HEK293 (cell line): Measurements from ENCODE around the gene SORL1.

Experiments used
- CTCF ChIA-PET: fragments of 350-600 bp; formaldehyde crosslinking; extraction: SDS; loops from one replicate; lab custom pipeline; 2021; ENCODE audit warnings: antibody characterized with exemption; lab: Yijun Ruan, JAX
- POLR2A ChIA-PET: fragments of 300-600 bp; formaldehyde crosslinking; extraction: SDS; loops from one replicate; lab custom pipeline; 2020; ENCODE audit warnings: antibody characterized with exemption, inconsistent platforms; lab: Yijun Ruan, JAX
- H3K27ac ChIP-seq: fragments of 200-500 bp; sonication (Bioruptor generic); 2 replicates; pipeline ENCODE4 v1.5.1; 2014; ENCODE audit warnings: low read depth, low read length, control low read depth, inconsistent platforms; ENCODE audit errors: extremely low read depth
- H3K36me3 ChIP-seq, 2 experiments: fragments of 200-500 bp in 1 of 2; sonication (Bioruptor generic) in 1 of 2; 1 replicate in 1 of 2; 2 replicates in 1 of 2; pipeline ENCODE4 v1.5.1; 2014 to 2017; ENCODE audit warnings: inconsistent platforms in 2 of 2, low read length in 2 of 2; ENCODE audit not compliant: control insufficient read depth in 2 of 2, insufficient read depth in 1 of 2
- H3K4me1 ChIP-seq: fragments of 200-500 bp; sonication (Bioruptor generic); 2 replicates; pipeline ENCODE4 v1.5.1; 2014; ENCODE audit warnings: mild to moderate bottlenecking, low read length, inconsistent platforms; ENCODE audit not compliant: control insufficient read depth, insufficient read depth
- H3K4me3 ChIP-seq: 2 replicates; pipeline ENCODE4 v1.5.1; 2011; ENCODE audit warnings: low read depth, mild to moderate bottlenecking, control low read depth, low read length, moderate library complexity
- H3K9me3 ChIP-seq: fragments of 200-500 bp; sonication (Bioruptor generic); 2 replicates; pipeline ENCODE4 v1.5.1; 2014; ENCODE audit warnings: low read depth, low read length, inconsistent platforms; ENCODE audit not compliant: control insufficient read depth, insufficient read depth
- BCL6B ChIP-seq: fragments of 450-650 bp; formaldehyde crosslinking; IDR thresholded peaks from 2 replicates; pipeline ENCODE4 v1.5.1; 2017; ENCODE audit warnings: missing biosample characterization, missing genetic modification characterization
- CTCF ChIP-seq: fragments of 450-650 bp; formaldehyde crosslinking; IDR thresholded peaks from 2 replicates; pipeline ENCODE4 v1.5.1; 2016; ENCODE audit warnings: missing biosample characterization, missing genetic modification characterization
- ELK4 ChIP-seq: IDR thresholded peaks from 2 replicates; pipeline ENCODE4 v1.6.1; 2011; ENCODE audit warnings: mild to moderate bottlenecking, low read depth, low read length, borderline replicate concordance
- KLF10 ChIP-seq: fragments of 450-650 bp; IDR thresholded peaks from 2 replicates; pipeline ENCODE4 v1.5.1; 2018; ENCODE audit warnings: missing biosample characterization, mild to moderate bottlenecking, missing genetic modification characterization
- KLF17 ChIP-seq: fragments of 450-650 bp; formaldehyde crosslinking; IDR thresholded peaks from 2 replicates; pipeline ENCODE4 v1.5.1; 2016; ENCODE audit warnings: missing biosample characterization, missing genetic modification characterization
- OSR2 ChIP-seq: fragments of 450-650 bp; formaldehyde crosslinking; IDR thresholded peaks from 2 replicates; pipeline ENCODE4 v1.5.1; 2016; ENCODE audit warnings: missing biosample characterization, missing genetic modification characterization
- SCRT1 ChIP-seq: fragments of 450-650 bp; formaldehyde crosslinking; IDR thresholded peaks from 2 replicates; pipeline ENCODE4 v1.5.1; 2016; ENCODE audit warnings: missing biosample characterization, missing genetic modification characterization, borderline replicate concordance
- WT1 ChIP-seq: fragments of 450-650 bp; formaldehyde crosslinking; IDR thresholded peaks from 2 replicates; pipeline ENCODE4 v1.5.1; 2016; ENCODE audit warnings: missing biosample characterization, missing genetic modification characterization
- ZBTB8A ChIP-seq: fragments of 450-650 bp; formaldehyde crosslinking; IDR thresholded peaks from 2 replicates; pipeline ENCODE4 v1.5.1; 2016; ENCODE audit warnings: missing biosample characterization, missing genetic modification characterization
- ZNF16 ChIP-seq: fragments of 450-650 bp; formaldehyde crosslinking; IDR thresholded peaks from 2 replicates; pipeline ENCODE4 v1.5.1; 2016; ENCODE audit warnings: low read depth, missing biosample characterization, missing genetic modification characterization
- ZNF19 ChIP-seq: fragments of 450-650 bp; formaldehyde crosslinking; IDR thresholded peaks from 2 replicates; pipeline ENCODE4; 2016; ENCODE audit warnings: missing biosample characterization, missing genetic modification characterization, low read depth
- ZNF354C ChIP-seq: fragments of 450-650 bp; formaldehyde crosslinking; IDR thresholded peaks from 2 replicates; pipeline ENCODE4 v1.5.1; 2016; ENCODE audit warnings: missing biosample characterization, missing genetic modification characterization, low read depth, borderline replicate concordance
- ZNF501 ChIP-seq: fragments of 450-650 bp; formaldehyde crosslinking; IDR thresholded peaks from 2 replicates; pipeline ENCODE4 v1.5.1; 2016; ENCODE audit warnings: missing biosample characterization, missing genetic modification characterization
- ZNF555 ChIP-seq: fragments of 450-650 bp; formaldehyde crosslinking; conservative IDR thresholded peaks from 2 replicates; pipeline ENCODE4 v1.5.1; 2017; ENCODE audit warnings: missing biosample characterization, mild to moderate bottlenecking, missing genetic modification characterization, inconsistent platforms
- ZNF561 ChIP-seq: fragments of 450-650 bp; IDR thresholded peaks from 2 replicates; pipeline ENCODE4 v1.5.1; 2018; ENCODE audit warnings: missing biosample characterization, missing genetic modification characterization, borderline replicate concordance
- ZNF571 ChIP-seq: fragments of 450-650 bp; formaldehyde crosslinking; IDR thresholded peaks from 2 replicates; pipeline ENCODE4 v1.5.0; 2017; ENCODE audit warnings: missing biosample characterization, missing genetic modification characterization
- ZNF596 ChIP-seq: fragments of 450-650 bp; IDR thresholded peaks from 2 replicates; pipeline ENCODE4 v1.5.0; 2018; ENCODE audit warnings: missing biosample characterization, mild to moderate bottlenecking, missing genetic modification characterization, moderate library complexity
- ZNF600 ChIP-seq: fragments of 450-650 bp; formaldehyde crosslinking; IDR thresholded peaks from 2 replicates; pipeline ENCODE4 v1.5.1; 2016; ENCODE audit warnings: missing biosample characterization, missing genetic modification characterization
- ZNF639 ChIP-seq: fragments of 450-650 bp; formaldehyde crosslinking; IDR thresholded peaks from 2 replicates; pipeline ENCODE4 v1.5.1; 2016; ENCODE audit warnings: missing biosample characterization, missing genetic modification characterization
- ZNF701 ChIP-seq: fragments of 450-650 bp; formaldehyde crosslinking; IDR thresholded peaks from 2 replicates; pipeline ENCODE4 v1.5.1; 2016; ENCODE audit warnings: missing biosample characterization, missing genetic modification characterization
- ZNF768 ChIP-seq: fragments of 450-650 bp; formaldehyde crosslinking; IDR thresholded peaks from 2 replicates; pipeline ENCODE4 v1.5.1; 2018; ENCODE audit warnings: missing biosample characterization, mild to moderate bottlenecking, missing genetic modification characterization
- ZSCAN23 ChIP-seq: fragments of 450-650 bp; formaldehyde crosslinking; IDR thresholded peaks from 2 replicates; pipeline ENCODE4 v1.5.1; 2016; ENCODE audit warnings: missing biosample characterization, missing genetic modification characterization

SORL1 gene

GRCh38 chr11:121596195-121597155 is 144.4 kb downstream of the SORL1 start:
- Histone ChIP-seq H3K4me3 (no peak overlapping the region), H3K9me3 (no peaks in the 10 kb centered on the region), H3K27ac (no peak overlapping the region), H3K4me1 (no peaks in the 10 kb centered on the region), H3K36me3 (peaks cover 0 to 5% of the 10 kb centered on the region in 2 experiments; a peak in 1 of 3 replicates)
- TF ChIP-seq OSR2 (tag by site-specific recombination) = 0 out of 2 replicates have a peak, but pooled peaks have one; percentile 3
- no peak for TF ChIP-seq ZNF600
- no peak for TF ChIP-seq ZNF768 (tag by site-specific recombination)
- POLR2A ChIA-PET = no interaction called here
- CTCF ChIA-PET = no interaction called here

- no peaks in the 10 kb centered on the region for H3K4me1 ChIP-seq
- ChIA-PET POLR2A (interaction anchor here (0.6 kb wide), 1 partner anchor 10 kb away, joined by 3 read pairs; no protein-coding TSS in a partner anchor), CTCF (no interaction called here)
- H3K9me3 ChIP-seq = no peaks in the 10 kb centered on the region
- TF ChIP-seq ZNF571 (tag by site-specific recombination) (no peak), ZBTB8A (no peak), KLF17 (tag by site-specific recombination) (no peak), KLF10 (tag by site-specific recombination) (no peak), SCRT1 (tag by site-specific recombination) (no peak), WT1 (tag by site-specific recombination) (no peak), ZNF16 (tag by site-specific recombination) (no peak), ZNF701 (tag by site-specific recombination) (no peak)
- no peak overlapping the region for H3K4me3 ChIP-seq
- no peak overlapping the region for H3K27ac ChIP-seq
- H3K36me3 ChIP-seq = peaks cover 0 to 20% of the 10 kb centered on the region in 2 experiments; a peak in 1 of 3 replicates
Measured at GRCh38 chr11:121603316-121603715, 151.2 kb downstream of the SORL1 start.

GRCh38 chr11:121604152-121604551 is 152.0 kb downstream of the SORL1 start:
- POLR2A ChIA-PET = no interaction called here
- H3K4me3 ChIP-seq = no peak overlapping the region
- H3K9me3 ChIP-seq = no peaks in the 10 kb centered on the region
- no peak overlapping the region for H3K27ac ChIP-seq
- H3K4me1 ChIP-seq = no peaks in the 10 kb centered on the region
- H3K36me3 ChIP-seq = peaks cover 0 to 20% of the 10 kb centered on the region in 2 experiments; a peak in 1 of 3 replicates
- CTCF ChIA-PET = interaction anchor here (0.7 kb wide), 1 partner anchor 526 kb away, joined by 6 read pairs; no protein-coding TSS in a partner anchor
- TF ChIP-seq ZNF571 (tag by site-specific recombination) (no peak), BCL6B (no peak), ZNF501 (tag by site-specific recombination) (no peak), ZNF354C (tag by site-specific recombination) (no peak), KLF10 (tag by site-specific recombination) (no peak), ZNF555 (no peak), ZNF639 (no peak), CTCF (tag by site-specific recombination) (no peak), ZSCAN23 (no peak), ELK4 (no peak), ZNF596 (tag by site-specific recombination) (no peak), ZNF19 (tag by site-specific recombination) (no peak), ZNF561 (tag by site-specific recombination) (no peak)
